ENCODE measurements around the gene TSPAN3. TPM values are rescaled to one million over a fixed set of nuclear protein-coding genes. Genes with fewer than 3 reads are reported as not detected.

Gene TSPAN3
- total RNA-seq, 3 donors from 2014 or later (not counting 1 experiment from before 2014, with no cell fraction given) = 18.7 to 37.4 (median 29.9) TPM

DNA sequence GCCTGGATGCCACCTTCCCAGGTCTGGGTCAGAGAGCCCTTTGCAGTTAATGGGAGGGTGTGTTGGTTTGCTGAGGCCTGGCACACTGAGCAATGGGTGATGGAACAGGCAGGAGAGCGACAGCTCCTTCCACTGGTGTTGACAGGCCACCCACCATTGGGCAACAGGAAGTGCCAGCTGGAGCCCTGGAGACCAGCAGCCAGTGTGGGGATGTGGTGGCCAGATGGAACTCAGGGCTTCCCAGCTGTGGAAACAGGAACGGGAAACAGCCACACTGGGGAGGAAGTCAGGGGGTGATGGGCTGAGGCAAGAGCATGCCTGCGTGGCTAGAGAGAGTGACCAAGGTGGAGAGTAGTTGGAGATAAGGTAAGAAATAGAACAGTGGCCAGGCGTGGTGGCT is 66.7 kb downstream of the TSPAN3 start:
- H3K4me1 Mint-ChIP-seq = peaks cover 74 to 80% of the 10 kb centered on the region in 2 donors
- H3K36me3 Mint-ChIP-seq = no peaks in the 10 kb centered on the region
- intact Hi-C loops (cut with micrococcal nuclease) = no loop called here
- peak overlapping the region; percentile 83 for H3K27ac ChIP-seq (ENCODE audit: low read length)
- H3K9me3 Mint-ChIP-seq = no peaks in the 10 kb centered on the region
- peaks cover 44% of the 10 kb centered on the region for H3K36me3 ChIP-seq (ENCODE audit: control insufficient read depth, insufficient read depth, low read length)
- WGBS (ENCODE audit: insufficient coverage) = 26% methylated on average over 4 of the region's 4 CpGs
- peak overlapping the region; percentile 92 to 95 for H3K27ac Mint-ChIP-seq
- TF ChIP-seq, protein P1, sequence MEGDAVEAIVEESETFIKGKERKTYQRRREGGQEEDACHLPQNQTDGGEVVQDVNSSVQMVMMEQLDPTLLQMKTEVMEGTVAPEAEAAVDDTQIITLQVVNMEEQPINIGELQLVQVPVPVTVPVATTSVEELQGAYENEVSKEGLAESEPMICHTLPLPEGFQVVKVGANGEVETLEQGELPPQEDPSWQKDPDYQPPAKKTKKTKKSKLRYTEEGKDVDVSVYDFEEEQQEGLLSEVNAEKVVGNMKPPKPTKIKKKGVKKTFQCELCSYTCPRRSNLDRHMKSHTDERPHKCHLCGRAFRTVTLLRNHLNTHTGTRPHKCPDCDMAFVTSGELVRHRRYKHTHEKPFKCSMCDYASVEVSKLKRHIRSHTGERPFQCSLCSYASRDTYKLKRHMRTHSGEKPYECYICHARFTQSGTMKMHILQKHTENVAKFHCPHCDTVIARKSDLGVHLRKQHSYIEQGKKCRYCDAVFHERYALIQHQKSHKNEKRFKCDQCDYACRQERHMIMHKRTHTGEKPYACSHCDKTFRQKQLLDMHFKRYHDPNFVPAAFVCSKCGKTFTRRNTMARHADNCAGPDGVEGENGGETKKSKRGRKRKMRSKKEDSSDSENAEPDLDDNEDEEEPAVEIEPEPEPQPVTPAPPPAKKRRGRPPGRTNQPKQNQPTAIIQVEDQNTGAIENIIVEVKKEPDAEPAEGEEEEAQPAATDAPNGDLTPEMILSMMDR (IDR thresholded peaks at IDR 0.05) = no peak
- no peaks in the 10 kb centered on the region for H3K27me3 Mint-ChIP-seq (ENCODE audit: low read depth in 2 of 2)
- DNase-seq (no peak), ATAC-seq (no peak)
- no peaks in the 10 kb centered on the region for H3K9me3 ChIP-seq (ENCODE audit: control insufficient read depth, insufficient read depth, low read length)
- peak overlapping the region; percentile 82 for H3K4me3 Mint-ChIP-seq
- peaks cover 86% of the 10 kb centered on the region for H3K4me1 ChIP-seq (ENCODE audit: control insufficient read depth, insufficient read depth, low read length)
- no peak overlapping the region for H3K4me3 ChIP-seq (ENCODE audit: low read length)
- no peaks in the 10 kb centered on the region for H3K27me3 ChIP-seq (ENCODE audit: control insufficient read depth, insufficient read depth, low read length)

DNA sequence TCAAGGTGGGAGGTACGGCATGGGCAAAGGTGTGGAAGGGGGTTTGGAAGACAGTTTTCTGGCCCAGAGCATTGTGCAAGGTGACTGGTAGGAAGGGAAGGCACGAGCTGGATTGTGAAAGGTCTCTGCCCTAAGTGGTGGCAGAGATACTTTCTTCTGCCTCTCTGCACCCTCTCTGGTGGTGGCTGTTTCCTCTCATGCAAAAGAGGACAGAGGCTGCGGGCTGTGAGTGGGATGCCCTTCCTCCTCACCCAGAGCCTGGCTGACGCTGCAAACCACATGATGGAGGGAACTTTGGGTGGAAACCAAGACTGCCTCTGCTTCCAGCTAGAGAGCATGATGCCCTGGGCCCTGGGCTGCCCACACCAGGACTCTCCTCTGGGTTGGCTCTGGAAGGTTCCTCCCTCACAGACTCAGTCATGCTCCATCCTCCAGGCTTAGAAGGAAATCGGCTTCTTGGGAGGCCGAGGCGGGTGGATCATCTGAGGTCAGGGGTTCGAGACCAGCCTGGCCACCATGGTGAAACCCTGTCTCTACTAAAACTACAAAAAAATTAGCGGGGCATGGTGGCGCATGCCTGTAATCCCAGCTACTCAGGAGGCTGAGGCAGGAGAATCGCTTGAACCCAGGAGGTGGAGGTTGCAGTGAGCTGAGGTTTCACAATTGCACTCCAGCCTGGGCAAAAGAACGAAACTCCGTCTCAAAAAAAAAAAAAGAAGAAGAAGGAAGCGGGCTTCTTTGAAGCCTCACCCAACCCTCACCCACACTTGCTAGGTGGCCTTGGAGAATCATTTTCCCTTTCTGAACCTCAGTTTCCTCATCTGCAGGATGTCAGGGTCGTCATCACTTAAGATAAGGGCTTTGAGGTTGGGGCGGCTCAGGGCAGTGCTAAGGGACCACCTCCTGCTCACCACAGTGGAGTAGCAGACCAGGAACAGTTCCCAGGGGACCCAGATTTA is 67.7 kb downstream of the TSPAN3 start:
- Histone ChIP-seq H3K9me3 (ENCODE audit: control insufficient read depth, insufficient read depth, low read length) (no peaks in the 10 kb centered on the region), H3K27ac (ENCODE audit: low read length) (peak overlapping the region; percentile 83), H3K27me3 (ENCODE audit: control insufficient read depth, insufficient read depth, low read length) (no peaks in the 10 kb centered on the region), H3K4me3 (ENCODE audit: low read length) (no peak overlapping the region), H3K36me3 (ENCODE audit: control insufficient read depth, insufficient read depth, low read length) (peaks cover 35% of the 10 kb centered on the region), H3K4me1 (ENCODE audit: control insufficient read depth, insufficient read depth, low read length) (peaks cover 86% of the 10 kb centered on the region)
- Mint-ChIP-seq H3K4me3 (peak overlapping the region; percentile 82), H3K27me3 (ENCODE audit: low read depth in 2 of 2) (no peaks in the 10 kb centered on the region), H3K4me1 (peaks cover 84% of the 10 kb centered on the region in 2 donors), H3K27ac (peak overlapping the region; percentile 92 to 95), H3K9me3 (no peaks in the 10 kb centered on the region), H3K36me3 (no peaks in the 10 kb centered on the region)
- TF ChIP-seq, protein P1 (IDR thresholded peaks at IDR 0.05) = no peak
- intact Hi-C loops (cut with micrococcal nuclease) = loop anchor here (1.0 kb wide), 1 partner anchor 11 kb away; no protein-coding TSS in a partner anchor
- DNase-seq = peak; percentile 44 to 87
- ATAC-seq = peak; percentile 51 to 82 (median 78)
- WGBS (ENCODE audit: insufficient coverage) = 22% methylated on average over 11 of the region's 16 CpGs

DNA sequence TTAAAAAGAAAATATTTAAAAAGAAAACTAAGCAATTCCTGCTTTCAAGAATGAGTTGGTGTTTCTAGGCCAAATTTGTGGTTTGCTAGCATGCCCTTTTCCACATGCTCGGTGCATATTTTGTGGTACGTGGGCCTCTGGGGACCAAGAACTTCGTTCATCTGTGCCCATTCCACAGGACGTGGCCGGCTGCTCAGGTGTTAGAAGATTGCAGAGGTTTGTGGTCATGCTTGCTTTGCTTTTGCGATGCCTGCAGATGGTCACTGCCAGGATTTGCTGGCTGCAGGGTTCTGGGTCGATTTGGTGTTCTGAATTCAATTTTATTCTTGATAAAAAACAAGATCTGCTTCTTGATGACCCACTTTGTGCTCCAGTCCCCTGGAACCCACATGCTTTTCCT is 68.5 kb downstream of the TSPAN3 start:
- Histone ChIP-seq H3K36me3 (ENCODE audit: control insufficient read depth, insufficient read depth, low read length) (peaks cover 31% of the 10 kb centered on the region), H3K9me3 (ENCODE audit: control insufficient read depth, insufficient read depth, low read length) (no peaks in the 10 kb centered on the region), H3K27me3 (ENCODE audit: control insufficient read depth, insufficient read depth, low read length) (no peaks in the 10 kb centered on the region), H3K4me1 (ENCODE audit: control insufficient read depth, insufficient read depth, low read length) (peaks cover 86% of the 10 kb centered on the region), H3K4me3 (ENCODE audit: low read length) (no peak overlapping the region), H3K27ac (ENCODE audit: low read length) (peak overlapping the region; percentile 83)
- intact Hi-C loops (cut with micrococcal nuclease) = no loop called here
- Mint-ChIP-seq H3K4me1 (peaks cover 92% of the 10 kb centered on the region in 2 donors), H3K27ac (peak overlapping the region; percentile 92 to 95), H3K27me3 (ENCODE audit: low read depth in 2 of 2) (no peaks in the 10 kb centered on the region), H3K9me3 (no peaks in the 10 kb centered on the region), H3K36me3 (no peaks in the 10 kb centered on the region), H3K4me3 (peak overlapping the region; percentile 82)
- ATAC-seq (no peak), DNase-seq (no peak)
- 2% methylated on average over 7 of the region's 7 CpGs for WGBS (ENCODE audit: insufficient coverage)
- TF ChIP-seq, protein P1 (IDR thresholded peaks at IDR 0.05) = no peak

All from natural killer cell (primary cell).